IMR-90 (cell line): ENCODE data around the gene CLEC2A. TPM values are rescaled to one million over a fixed set of nuclear protein-coding genes. Genes with fewer than 3 reads are reported as not detected.

Experiments
- ATAC-seq: fragments of 200-7000 bp; cut with Tn5 transposase; 2 replicates; pipeline ENCODE4 v1.9.1; 2020; ENCODE audit warnings: low read depth, mild to moderate bottlenecking, moderate library complexity
- BruUV-seq: library from RNA; stranded (reverse); fragments of 400-500 nt; replicated peaks from 2 replicates; lab custom pipeline; 2021; lab: Mats Ljungman, UMichigan
- CTCF ChIA-PET: fragments of 300-600 bp; formaldehyde crosslinking; extraction: SDS; loops from one replicate; lab custom pipeline; 2021; ENCODE audit warnings: antibody characterized with exemption; lab: Yijun Ruan, JAX
- POLR2A ChIA-PET: fragments of 300-600 bp; sonication (Branson Sonifier 250); formaldehyde crosslinking; loops from one replicate; lab custom pipeline; 2022; ENCODE audit warnings: antibody characterized with exemption; ENCODE audit not compliant: unreplicated experiment; lab: Charles Lee
- DNase-seq: peaks from one replicate; pipeline ENCODE4 v3.0.0; 2013
- H2AFZ ChIP-seq: replicated peaks from 2 replicates; pipeline ENCODE3; 2013; ENCODE audit warnings: low read length, mild to moderate bottlenecking; ENCODE audit not compliant: poor library complexity
- H2AK5ac ChIP-seq: 2 replicates; pipeline ENCODE4 v1.6.1; 2013; ENCODE audit warnings: low read depth, low read length, inconsistent platforms
- H2AK9ac ChIP-seq: replicated peaks from 2 replicates; pipeline ENCODE3; 2013; ENCODE audit warnings: mild to moderate bottlenecking, low read depth, low read length, moderate library complexity; ENCODE audit not compliant: poor library complexity
- H2BK120ac ChIP-seq: 2 replicates; pipeline ENCODE4 v1.6.1; 2013; ENCODE audit warnings: low read depth, low read length, inconsistent platforms
- H2BK15ac ChIP-seq: 3 replicates; pipeline ENCODE4 v1.6.1; 2013; ENCODE audit warnings: low read depth, low read length, inconsistent platforms
- H2BK20ac ChIP-seq: 2 replicates; pipeline ENCODE4 v1.6.1; 2013; ENCODE audit warnings: low read depth, mild to moderate bottlenecking, inconsistent platforms, low read length, moderate library complexity
- H2BK5ac ChIP-seq: 2 replicates; pipeline ENCODE4 v1.6.1; 2013; ENCODE audit warnings: mild to moderate bottlenecking, low read depth, low read length, inconsistent platforms; ENCODE audit not compliant: poor library complexity, severe bottlenecking
- H3K14ac ChIP-seq: replicated peaks from 2 replicates; pipeline ENCODE4 v1.6.1; 2013; ENCODE audit warnings: low read depth, low read length, inconsistent platforms
- H3K18ac ChIP-seq: 2 replicates; pipeline ENCODE4 v1.6.1; 2013; ENCODE audit warnings: low read depth, low read length, control low read depth
- H3K23ac ChIP-seq: 2 replicates; pipeline ENCODE4 v1.6.1; 2013; ENCODE audit warnings: low read depth, low read length, inconsistent platforms
- H3K27ac ChIP-seq: 2 replicates; pipeline ENCODE4 v1.5.1; 2013; ENCODE audit warnings: mild to moderate bottlenecking, control low read depth, low read length; ENCODE audit not compliant: insufficient read depth
- H3K27me3 ChIP-seq: 2 replicates; pipeline ENCODE4 v1.6.1; 2013; ENCODE audit warnings: low read length; ENCODE audit not compliant: control insufficient read depth, insufficient read depth
- H3K36me3 ChIP-seq: 2 replicates; pipeline ENCODE4 v1.6.1; 2013; ENCODE audit warnings: low read length, mixed read lengths; ENCODE audit not compliant: control insufficient read depth, insufficient read depth
- H3K4ac ChIP-seq: 2 replicates; pipeline ENCODE4 v1.6.1; 2013; ENCODE audit warnings: low read depth, low read length, inconsistent platforms
- H3K4me1 ChIP-seq: 2 replicates; pipeline ENCODE4 v1.6.1; 2013; ENCODE audit warnings: low read length, mixed read lengths; ENCODE audit not compliant: control insufficient read depth, insufficient read depth
- H3K4me2 ChIP-seq: 2 replicates; pipeline ENCODE4 v1.6.1; 2013; ENCODE audit warnings: low read depth, mild to moderate bottlenecking, control low read depth, low read length, moderate library complexity
- H3K4me3 ChIP-seq: 2 replicates; pipeline ENCODE4 v1.5.1; 2013; ENCODE audit warnings: low read depth, mild to moderate bottlenecking, control low read depth, low read length, moderate library complexity; ENCODE audit not compliant: insufficient read depth
- H3K56ac ChIP-seq: 2 replicates; pipeline ENCODE4 v1.6.1; 2013; ENCODE audit warnings: low read length, inconsistent platforms; ENCODE audit not compliant: insufficient read depth; ENCODE audit errors: extremely low read depth
- H3K79me1 ChIP-seq, 2 experiments: 2 replicates each; pipeline ENCODE4 v1.6.1; 2013; ENCODE audit warnings: low read length in 2 of 2, inconsistent platforms in 1 of 2, low read depth in 1 of 2
- H3K9ac ChIP-seq: 2 replicates; pipeline ENCODE4 v1.6.1; 2013; ENCODE audit warnings: low read depth, low read length, control low read depth
- H3K9me1 ChIP-seq: 2 replicates; pipeline ENCODE4 v1.6.1; 2013; ENCODE audit warnings: low read length, inconsistent platforms; ENCODE audit not compliant: insufficient read depth
- H3K9me3 ChIP-seq: 2 replicates; pipeline ENCODE4 v1.6.1; 2013; ENCODE audit warnings: low read length; ENCODE audit not compliant: control insufficient read depth, insufficient read depth
- H4K20me1 ChIP-seq: 2 replicates; pipeline ENCODE4 v1.6.1; 2013; ENCODE audit warnings: low read length, inconsistent platforms; ENCODE audit not compliant: insufficient read depth
- H4K5ac ChIP-seq: 2 replicates; pipeline ENCODE4 v1.6.1; 2013; ENCODE audit warnings: mild to moderate bottlenecking, low read depth, low read length, control low read depth
- H4K8ac ChIP-seq, 2 experiments: 2 replicates each; pipeline ENCODE4 v1.6.1; 2013; ENCODE audit warnings: low read depth in 2 of 2, low read length in 2 of 2, control low read depth in 1 of 2, inconsistent platforms in 1 of 2
- H4K91ac ChIP-seq: 2 replicates; pipeline ENCODE4 v1.6.1; 2013; ENCODE audit warnings: low read depth, low read length, inconsistent platforms; ENCODE audit not compliant: insufficient read depth
- CEBPB ChIP-seq: IDR thresholded peaks from 2 replicates; pipeline ENCODE4 v1.6.1; 2012; ENCODE audit warnings: low read depth, low read length, improper control_type of control experiment
- WGBS, 2 experiments: methylation state at CpG; one replicate each; pipeline versions ENCODE4 v1.1.5 to v1.1.7; 2013; ENCODE audit warnings: missing lambda C conversion rate in 2 of 2; ENCODE audit not compliant: insufficient read length in 1 of 2; ENCODE audit errors: extremely low coverage in 2 of 2; 5-methylcytosine and 5-hydroxymethylcytosine counted together
- dilution Hi-C: fragments of 300-500 bp; cut with HindIII; formaldehyde crosslinking; loops from one replicate; pipeline ENCODE4 v1.14.3; 2018; ENCODE audit warnings: low sequenced_read_pairs; ENCODE audit not compliant: unreplicated experiment
- in situ Hi-C: fragments of 300-500 bp; cut with MboI; formaldehyde crosslinking; loops from 3 replicates; pipeline ENCODE4 v1.14.3; 2019; ENCODE audit warnings: low sequenced_read_pairs, inconsistent platforms, mixed read lengths
- intact Hi-C: fragments of 100-400 bp; cut with micrococcal nuclease; formaldehyde crosslinking; loops from 2 replicates; pipeline ENCODE4 v1.10.0; 2022
- polyA plus RNA-seq, 3 experiments: library from polyadenylated mRNA; depleted of rRNA; stranded (reverse); fragments of >200 nt; gene quantifications; 2 replicates each; pipeline ENCODE4 v1.2.3, GENCODE V29; 2012; ENCODE audit warnings: low replicate concordance in 1 of 3
- total RNA-seq: library from RNA; depleted of rRNA; stranded (reverse); fragments of >200 nt; gene quantifications from 2 replicates; pipeline ENCODE4 v1.2.3, GENCODE V29; 2012

Gene CLEC2A
- total and polyA plus RNA-seq, 2 of the 4 experiments (the other 2 are of a cell fraction), result not detected

DNA sequence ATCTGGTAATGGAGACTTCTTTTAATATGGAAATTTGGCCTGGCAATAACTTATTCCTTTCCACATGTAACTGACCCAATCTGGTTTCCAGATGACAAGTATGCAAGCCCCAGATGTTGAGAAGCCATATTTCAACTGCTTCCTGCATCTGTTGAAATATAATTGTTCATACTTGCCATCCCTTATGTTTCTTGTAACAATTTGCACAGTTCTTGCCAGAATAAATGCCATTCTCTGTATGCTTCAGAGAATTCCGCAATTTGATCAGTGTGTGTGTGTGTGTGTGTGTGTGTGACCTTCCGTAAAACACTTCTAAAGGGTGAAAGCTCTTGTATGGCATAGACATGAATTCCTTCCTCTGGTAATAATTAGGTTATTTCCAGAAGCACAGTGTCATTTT is 1.8 kb upstream of the CLEC2A start:
- no peaks in the 10 kb centered on the region for H3K9me3 ChIP-seq
- no peaks in the 10 kb centered on the region for H3K79me1 ChIP-seq
- no peak overlapping the region for H4K91ac ChIP-seq
- TF ChIP-seq CEBPB, result no peak
- H4K20me1 ChIP-seq, result no peaks in the 10 kb centered on the region
- peaks cover 3% of the 10 kb centered on the region for H3K27me3 ChIP-seq
- intact Hi-C loops (no loop called here), in situ Hi-C loops (no loop called here), dilution Hi-C loops (no loop called here)
- no peak overlapping the region for H3K4me3 ChIP-seq
- BruUV-seq, result no TSS peak
- no peaks in the 10 kb centered on the region for H3K9me1 ChIP-seq
- no CpG with 5 or more reads among the region's 2 CpGs for WGBS, 2 experiments
- H3K4ac ChIP-seq, result no peak overlapping the region
- H3K56ac ChIP-seq, result no peak overlapping the region
- DNase-seq (no peak), ATAC-seq (no peak)
- no peak overlapping the region for H4K8ac ChIP-seq
- no peak overlapping the region for H4K5ac ChIP-seq
- no peak overlapping the region for H2AFZ ChIP-seq
- no peak overlapping the region for H3K23ac ChIP-seq
- no peak overlapping the region for H2BK120ac ChIP-seq
- H3K4me2 ChIP-seq, result no peak overlapping the region
- ChIA-PET POLR2A (no interaction called here), CTCF (no interaction called here)
- no peak overlapping the region for H3K14ac ChIP-seq
- H3K18ac ChIP-seq, result no peak overlapping the region
- no peak overlapping the region for H2BK5ac ChIP-seq
- H3K36me3 ChIP-seq, result no peaks in the 10 kb centered on the region
- H3K4me1 ChIP-seq, result no peaks in the 10 kb centered on the region
- H2AK5ac ChIP-seq, result no peak overlapping the region
- H2AK9ac ChIP-seq, result no peak overlapping the region
- no peak overlapping the region for H3K27ac ChIP-seq
- no peak overlapping the region for H3K9ac ChIP-seq
- no peak overlapping the region for H2BK20ac ChIP-seq
- H2BK15ac ChIP-seq, result no peak overlapping the region
